ENCODE data around the gene PLCL1.

PLCL1 gene

DNA sequence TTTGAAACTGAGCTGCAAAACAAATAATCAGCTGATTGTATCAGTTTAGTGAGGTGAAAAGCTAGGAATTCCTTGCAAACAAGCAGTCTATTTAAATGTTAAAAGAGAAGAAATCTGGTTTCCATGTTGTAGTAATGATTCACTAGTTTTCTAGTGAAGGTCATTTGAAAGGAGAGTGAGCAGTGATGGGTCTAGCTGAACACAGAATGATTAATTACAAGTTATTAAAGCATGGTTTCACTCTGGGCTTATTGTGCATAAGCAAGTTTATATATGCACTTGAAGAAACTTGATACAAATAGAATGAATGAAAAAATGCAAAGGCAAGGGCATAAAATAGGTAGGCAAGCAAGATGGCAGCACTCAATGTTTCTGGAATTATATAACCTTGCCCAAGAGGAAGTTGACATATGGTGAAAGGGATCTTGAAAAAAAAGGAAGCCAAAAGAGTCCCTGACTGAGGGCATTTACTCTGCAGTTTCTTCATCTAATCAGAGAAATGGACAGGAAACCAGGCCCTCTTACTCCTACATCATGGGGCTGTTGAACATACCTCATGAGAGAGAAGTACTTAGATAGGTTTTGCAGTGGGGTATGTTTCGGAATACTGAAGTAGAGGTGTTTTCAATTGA, 53.2 kb downstream of the PLCL1 start:
- no peak for DNase-seq (ENCODE audit: low read depth)

DNA sequence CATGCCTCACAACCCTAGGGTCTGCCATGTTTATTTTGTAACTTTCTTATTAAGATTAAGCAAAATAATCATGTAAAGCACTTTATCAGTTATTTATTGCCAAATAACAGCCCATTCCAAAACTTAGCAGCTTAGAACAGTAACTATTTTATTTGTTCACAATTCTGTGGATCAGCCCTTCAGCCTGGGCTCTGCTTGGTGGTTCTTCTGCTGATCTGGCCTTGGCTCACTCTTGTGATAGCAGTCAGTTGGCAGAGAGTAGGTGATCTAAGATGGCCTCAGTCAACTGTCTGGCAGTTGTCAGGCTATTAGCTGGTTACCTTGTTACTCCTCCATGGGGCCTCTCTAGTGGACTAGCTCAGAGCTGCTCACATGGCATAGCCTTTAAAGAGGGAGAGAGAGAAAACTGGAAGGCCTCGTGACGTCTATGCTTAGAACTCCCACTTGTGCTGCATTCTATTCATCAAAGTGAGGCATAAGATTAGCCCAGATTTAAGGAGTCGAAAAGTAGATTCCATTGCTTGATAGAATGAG, 54.3 kb downstream of the PLCL1 start:
- no peak for DNase-seq (ENCODE audit: low read depth)

- DNase-seq (ENCODE audit: low read depth), result no peak
Measured at GRCh38 chr2:197862246-197862955, 58.0 kb downstream of the PLCL1 start.

DNA sequence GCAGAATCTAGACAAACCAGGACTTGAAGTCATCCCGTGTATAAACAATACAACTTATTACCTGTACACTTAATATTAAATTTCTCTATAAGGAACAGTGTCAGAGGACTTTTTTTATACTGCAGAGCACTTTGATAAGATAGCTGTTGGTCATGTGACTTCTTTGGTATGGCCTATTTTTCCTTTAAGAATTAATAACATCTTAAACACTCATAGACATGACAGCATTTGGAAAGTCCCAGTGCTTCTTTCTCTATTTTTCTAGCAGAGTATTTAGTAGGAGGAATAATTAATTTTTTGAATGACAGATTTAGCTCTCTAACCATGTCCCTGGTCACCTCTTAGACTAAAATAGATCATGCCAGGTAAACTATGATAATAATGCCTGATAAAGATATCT, 59.4 kb downstream of the PLCL1 start:
- DNase-seq (ENCODE audit: low read depth), result no peak

DNA sequence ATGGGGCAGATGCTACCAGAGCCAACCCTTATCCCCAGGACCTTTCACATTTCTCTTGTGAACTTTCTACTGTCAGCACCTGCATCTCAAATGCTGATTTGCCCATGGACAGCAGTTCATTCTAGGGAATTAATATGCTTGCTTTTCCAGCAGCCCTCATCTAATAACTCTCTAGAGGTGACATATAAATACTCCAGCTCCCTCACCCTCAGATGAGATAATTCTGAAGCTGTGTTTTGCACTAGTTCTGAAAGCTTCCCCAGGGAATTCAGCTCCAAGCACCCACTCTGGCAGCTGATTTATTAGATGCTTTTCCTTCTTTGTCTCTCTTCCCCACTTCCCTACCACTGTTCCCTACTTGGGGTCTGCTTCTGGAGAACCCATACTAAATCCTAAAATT, 62.1 kb downstream of the PLCL1 start:
- DNase-seq (ENCODE audit: low read depth), result no peak

DNA sequence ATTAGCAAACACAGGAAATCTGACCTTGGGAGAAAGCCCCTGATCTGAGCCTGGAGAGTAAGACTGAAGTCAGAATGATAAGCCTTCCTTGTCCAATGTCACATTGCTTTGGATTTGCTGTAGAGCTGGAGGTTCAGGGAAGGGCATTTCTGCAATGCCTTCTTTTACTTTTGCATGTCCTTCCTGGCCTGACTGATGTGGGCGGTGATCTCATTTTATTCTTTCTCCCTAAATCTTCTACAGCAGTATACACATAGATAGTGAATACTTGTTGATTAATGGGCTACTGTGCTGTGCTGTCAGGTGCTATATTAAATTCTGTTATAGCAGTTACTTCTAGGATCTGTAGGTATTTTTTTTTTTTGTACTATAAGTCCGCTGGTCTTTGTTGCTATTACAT, 62.6 kb downstream of the PLCL1 start:
- no peak for DNase-seq (ENCODE audit: low read depth)

- DNase-seq (ENCODE audit: low read depth), result no peak
Measured at GRCh38 chr2:197867624-197868023, 63.2 kb downstream of the PLCL1 start.

GRCh38 chr2:197868206-197868605, 63.8 kb downstream of the PLCL1 start:
- no peak for DNase-seq (ENCODE audit: low read depth)

- no peak for DNase-seq (ENCODE audit: low read depth)
Measured at GRCh38 chr2:197869041-197869440, 64.6 kb downstream of the PLCL1 start.

- DNase-seq (ENCODE audit: low read depth), result no peak
Measured at GRCh38 chr2:197869501-197870111, 65.2 kb downstream of the PLCL1 start.

DNA sequence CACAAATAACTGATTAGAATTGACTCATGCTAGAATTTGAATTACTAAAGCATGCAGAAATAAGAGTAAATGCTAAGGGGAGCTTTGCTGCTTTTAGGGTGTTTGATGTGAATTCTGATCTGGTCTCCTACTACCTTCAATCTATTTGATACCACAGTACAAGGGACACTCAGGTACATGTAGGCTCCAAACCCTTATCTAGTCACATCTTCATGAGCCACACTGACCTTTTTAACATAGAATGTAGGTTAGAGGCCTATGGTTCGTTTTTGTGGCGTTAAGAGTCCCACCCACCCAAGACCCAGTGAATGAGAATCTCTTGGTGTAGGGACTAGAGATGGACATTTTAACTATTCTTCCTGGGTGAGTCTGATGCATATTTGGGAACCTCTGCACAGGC, 65.7 kb downstream of the PLCL1 start:
- no peak for DNase-seq (ENCODE audit: low read depth)

- no peak for DNase-seq (ENCODE audit: low read depth)
Measured at GRCh38 chr2:197871780-197872456, 67.5 kb downstream of the PLCL1 start.

DNA sequence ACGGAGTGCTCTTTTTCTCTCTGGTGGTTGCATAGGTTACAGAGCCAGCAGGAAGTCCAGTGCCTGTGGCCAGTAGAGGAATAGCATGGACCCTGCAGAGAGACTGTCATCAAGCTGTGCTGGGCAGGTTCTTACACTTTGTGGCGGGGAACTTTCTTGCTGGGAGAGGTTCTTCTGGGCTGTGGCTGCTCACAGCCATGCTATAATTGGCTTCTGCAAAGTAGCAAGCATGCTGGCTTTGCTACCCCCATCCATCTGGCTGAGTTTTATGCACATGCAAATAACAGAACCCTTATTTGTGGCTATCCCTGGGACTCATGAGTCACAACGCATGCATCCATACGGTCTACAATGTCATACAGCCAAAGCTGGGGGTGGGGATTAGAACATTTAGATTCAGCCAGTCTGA, 68.9 kb downstream of the PLCL1 start:
- no peak for DNase-seq (ENCODE audit: low read depth)

DNA sequence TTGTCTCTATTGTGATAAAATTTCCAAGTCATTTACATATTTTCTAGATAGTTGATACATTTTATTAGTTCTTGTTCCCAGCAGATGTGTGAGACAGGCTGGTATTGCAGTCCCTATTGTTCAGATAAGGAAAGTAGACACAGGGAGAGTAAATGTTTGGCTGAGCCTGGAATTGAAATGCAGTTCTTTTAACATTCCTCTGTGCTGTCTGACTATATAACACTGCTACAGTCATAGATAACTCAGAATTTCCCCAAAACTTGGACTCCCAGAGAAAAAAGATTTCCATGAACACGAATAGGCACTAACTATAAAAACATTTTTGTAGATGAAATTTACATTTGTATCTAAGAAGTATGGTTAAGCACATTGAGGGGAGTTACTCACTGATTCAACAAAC, 71.4 kb downstream of the PLCL1 start:
- DNase-seq (ENCODE audit: low read depth), result no peak

- no peak for DNase-seq (ENCODE audit: low read depth)
Measured at GRCh38 chr2:197876524-197876923, 72.1 kb downstream of the PLCL1 start.

GRCh38 chr2:197877038-197877437, 72.6 kb downstream of the PLCL1 start:
- no peak for DNase-seq (ENCODE audit: low read depth)

DNA sequence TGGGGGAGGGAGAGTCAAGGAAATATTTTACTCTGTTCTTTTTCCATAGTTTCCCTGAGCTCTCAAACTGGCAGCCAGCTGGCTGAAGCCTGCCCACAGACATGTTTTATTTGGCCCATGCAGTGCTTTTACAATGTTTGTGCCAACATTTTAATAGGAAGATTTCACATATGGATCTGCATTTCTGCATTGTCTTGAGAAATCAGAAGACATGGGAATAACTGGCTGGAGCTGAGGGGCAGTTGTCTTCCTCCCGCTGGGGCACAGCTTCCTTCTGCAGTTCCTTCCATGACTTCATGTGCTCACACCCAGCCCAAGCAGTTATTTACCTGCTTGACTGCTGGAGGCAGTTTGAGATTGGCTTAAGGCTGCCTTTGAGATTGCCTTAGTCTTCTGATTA, 74.4 kb downstream of the PLCL1 start:
- no peak for DNase-seq (ENCODE audit: low read depth)

- no peak for DNase-seq (ENCODE audit: low read depth)
Measured at GRCh38 chr2:197879812-197880408, 75.5 kb downstream of the PLCL1 start.

- DNase-seq (ENCODE audit: low read depth), result no peak
Measured at GRCh38 chr2:197883354-197884032, 79.1 kb downstream of the PLCL1 start.

- DNase-seq (ENCODE audit: low read depth), result no peak
Measured at GRCh38 chr2:197884252-197884651, 79.9 kb downstream of the PLCL1 start.

DNA sequence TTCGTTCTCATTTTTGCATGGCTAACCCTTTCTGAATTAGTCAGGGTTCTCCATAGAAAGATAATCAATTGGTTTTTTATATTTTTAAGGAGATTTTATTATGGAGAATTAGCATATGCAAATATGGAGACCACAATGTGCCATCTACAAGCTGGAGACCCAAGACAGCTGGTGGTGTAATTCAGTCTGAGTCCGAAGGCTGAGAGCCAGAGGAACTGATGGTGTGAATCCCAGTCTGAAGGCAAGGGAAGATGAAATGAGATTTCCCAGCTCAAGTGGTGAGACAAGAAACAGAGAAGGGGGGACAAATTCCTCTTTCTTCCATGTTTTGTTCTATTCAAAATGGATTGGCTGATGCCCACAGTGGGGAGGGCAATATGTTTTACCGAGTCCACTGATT, 80.7 kb downstream of the PLCL1 start:
- no peak for DNase-seq (ENCODE audit: low read depth)

- DNase-seq (ENCODE audit: low read depth), result no peak
Measured at GRCh38 chr2:197885587-197885986, 81.2 kb downstream of the PLCL1 start.

Data from stimulated activated CD8-positive, alpha-beta memory T cell treated with anti-CD3 and anti-CD28 coated beads, Interleukin-12 subunit alpha, Interleukin-12 subunit beta, amount 100 ng/mL, for 4 hours (primary cell).